Mucosa of descending colon (tissue), 3 donors: ENCODE measurements around the gene MARCHF9. TPM values are rescaled to one million over a fixed set of nuclear protein-coding genes. Genes with fewer than 3 reads are reported as not detected.
"Not testable (repeated sequence)": the region's sequence is repeated elsewhere in the genome, so short reads cannot be mapped to it uniquely, and the experiment has no call there.

Experiments
- ATAC-seq: fragments of 200-7000 bp; cut with Tn5 transposase; one replicate; pipeline ENCODE4 v1.9.1; 2020; ENCODE audit warnings: mild to moderate bottlenecking, moderate library complexity
- DNase-seq, 3 donors: peaks; one replicate each; pipeline ENCODE4 v3.0.0-alpha.2; 2020
- H3K36me3 ChIP-seq: fragments of 200-600 bp; one replicate; pipeline ENCODE4 v1.8.0; 2021; ENCODE audit warnings: low read depth, mild to moderate bottlenecking
- H3K4me1 ChIP-seq: fragments of 200-600 bp; one replicate; pipeline ENCODE4 v1.8.0; 2021; ENCODE audit warnings: low read depth, mild to moderate bottlenecking
- H3K4me3 ChIP-seq: fragments of 200-600 bp; one replicate; pipeline ENCODE4 v1.8.0; 2021; ENCODE audit warnings: mild to moderate bottlenecking
- H3K9me3 ChIP-seq: fragments of 200-600 bp; one replicate; pipeline ENCODE4 v1.8.0; 2021; ENCODE audit warnings: mild to moderate bottlenecking
- intact Hi-C, 2 donors: fragments of 100-400 bp; cut with DNase I in 1 of 2; cut with micrococcal nuclease in 1 of 2; formaldehyde crosslinking; loops; one replicate each; pipeline versions ENCODE4 v1.11.0 to v1.11.1; 2022; cut with DNase I, micrococcal nuclease
- total RNA-seq, 3 donors: library from RNA; stranded (reverse); fragmentation: NEBNext Ultra II Directional in 2 of 3; extraction: Animal tissue kit (Norgen Biotek cat#: 25700) in 2 of 3; gene quantifications; one replicate each; pipeline versions ENCODE4 v1.2.1 to v1.2.4, GENCODE V29; 2021 to 2023
- TF ChIP-seq, protein P1 (sequence below): fragments of 200-600 bp; IDR thresholded peaks from one replicate; pipeline ENCODE4 v1.8.0; 2022; ENCODE audit warnings: antibody characterized with exemption, mild to moderate bottlenecking
- donor health status: DM: no; HTN: no; CAD: no; lungs with moderate emphysema.
- donor health status: DM: no; HTN: no; CAD: no.
- donor health status: DM: no; HTN: yes; CAD: no.

MARCHF9 gene
- total RNA-seq, 3 donors from 2014 or later = 10.5 to 15.1 (median 11.7) TPM

GRCh38 chr12:57772429-57773322 lies 17.8 kb downstream of the MARCHF9 start, which contains the start of gene EEF1AKMT3:
Gene EEF1AKMT3 (plus strand): TSS chr12:57772614. CDS start chr12:57772725, 111 bp downstream.
- TF ChIP-seq, protein P1, sequence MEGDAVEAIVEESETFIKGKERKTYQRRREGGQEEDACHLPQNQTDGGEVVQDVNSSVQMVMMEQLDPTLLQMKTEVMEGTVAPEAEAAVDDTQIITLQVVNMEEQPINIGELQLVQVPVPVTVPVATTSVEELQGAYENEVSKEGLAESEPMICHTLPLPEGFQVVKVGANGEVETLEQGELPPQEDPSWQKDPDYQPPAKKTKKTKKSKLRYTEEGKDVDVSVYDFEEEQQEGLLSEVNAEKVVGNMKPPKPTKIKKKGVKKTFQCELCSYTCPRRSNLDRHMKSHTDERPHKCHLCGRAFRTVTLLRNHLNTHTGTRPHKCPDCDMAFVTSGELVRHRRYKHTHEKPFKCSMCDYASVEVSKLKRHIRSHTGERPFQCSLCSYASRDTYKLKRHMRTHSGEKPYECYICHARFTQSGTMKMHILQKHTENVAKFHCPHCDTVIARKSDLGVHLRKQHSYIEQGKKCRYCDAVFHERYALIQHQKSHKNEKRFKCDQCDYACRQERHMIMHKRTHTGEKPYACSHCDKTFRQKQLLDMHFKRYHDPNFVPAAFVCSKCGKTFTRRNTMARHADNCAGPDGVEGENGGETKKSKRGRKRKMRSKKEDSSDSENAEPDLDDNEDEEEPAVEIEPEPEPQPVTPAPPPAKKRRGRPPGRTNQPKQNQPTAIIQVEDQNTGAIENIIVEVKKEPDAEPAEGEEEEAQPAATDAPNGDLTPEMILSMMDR = no peak
- peaks cover 14% of the 10 kb centered on the region for H3K4me1 ChIP-seq
- H3K4me3 ChIP-seq = peak within 1 kb of the TSS; percentile 50
- DNase-seq = peak; percentile 78 to 84 (median 82)
- peak; percentile 80 for ATAC-seq
- no peaks in the 10 kb centered on the region for H3K36me3 ChIP-seq
- no peaks in the 10 kb centered on the region for H3K9me3 ChIP-seq
- intact Hi-C loops = no loop called here

DNA sequence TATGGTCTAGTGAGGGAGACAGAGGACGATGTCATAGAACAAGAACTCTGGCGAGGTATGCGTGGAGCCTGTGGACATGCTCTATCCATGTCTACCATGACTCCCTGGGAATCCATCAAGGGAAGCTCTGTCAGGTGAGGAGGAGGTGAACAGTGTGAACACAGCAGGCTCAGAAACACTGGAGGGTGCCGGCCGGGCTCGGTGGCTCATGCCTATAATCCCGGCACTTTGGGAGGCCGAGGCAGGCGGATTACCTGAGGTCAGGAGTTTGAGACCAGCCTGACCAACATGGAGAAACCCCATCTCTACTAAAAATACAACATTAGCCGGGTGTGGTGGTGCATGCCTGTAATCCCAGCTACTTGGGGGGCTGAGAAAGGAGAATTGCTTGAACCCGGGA lies 19.7 kb downstream of the MARCHF9 start:
- H3K4me3 ChIP-seq, DNase-seq, H3K9me3 ChIP-seq, intact Hi-C loops, H3K36me3 ChIP-seq, ATAC-seq: not testable (repeated sequence)
- H3K4me1 ChIP-seq = peaks cover 14% of the 10 kb centered on the region

- Histone ChIP-seq H3K4me1 (peaks cover 14% of the 10 kb centered on the region), H3K4me3 (no peak overlapping the region), H3K36me3 (no peaks in the 10 kb centered on the region), H3K9me3 (no peaks in the 10 kb centered on the region)
- no peak for DNase-seq
- no peak for ATAC-seq
- TF ChIP-seq, protein P1 = no peak
- intact Hi-C loops = no loop called here
These were observed 20.1 kb downstream of the MARCHF9 start for GRCh38 chr12:57775044-57775443.

GRCh38 chr12:57775563-57776246 lies 20.8 kb downstream of the MARCHF9 start:
- Histone ChIP-seq H3K4me1 (peaks cover 14% of the 10 kb centered on the region), H3K9me3 (no peaks in the 10 kb centered on the region), H3K4me3 (no peak overlapping the region), H3K36me3 (no peaks in the 10 kb centered on the region)
- no peak for ATAC-seq
- DNase-seq = no peak
- TF ChIP-seq, protein P1 = no peak
- intact Hi-C loops = no loop called here

GRCh38 chr12:57776247-57776587 lies 21.3 kb downstream of the MARCHF9 start:
- peaks cover 10% of the 10 kb centered on the region for H3K4me1 ChIP-seq
- DNase-seq (no peak), ATAC-seq (no peak)
- H3K36me3 ChIP-seq = no peaks in the 10 kb centered on the region
- H3K9me3 ChIP-seq = no peaks in the 10 kb centered on the region
- TF ChIP-seq, protein P1 = no peak
- no peak overlapping the region for H3K4me3 ChIP-seq
- intact Hi-C loops = no loop called here

DNA sequence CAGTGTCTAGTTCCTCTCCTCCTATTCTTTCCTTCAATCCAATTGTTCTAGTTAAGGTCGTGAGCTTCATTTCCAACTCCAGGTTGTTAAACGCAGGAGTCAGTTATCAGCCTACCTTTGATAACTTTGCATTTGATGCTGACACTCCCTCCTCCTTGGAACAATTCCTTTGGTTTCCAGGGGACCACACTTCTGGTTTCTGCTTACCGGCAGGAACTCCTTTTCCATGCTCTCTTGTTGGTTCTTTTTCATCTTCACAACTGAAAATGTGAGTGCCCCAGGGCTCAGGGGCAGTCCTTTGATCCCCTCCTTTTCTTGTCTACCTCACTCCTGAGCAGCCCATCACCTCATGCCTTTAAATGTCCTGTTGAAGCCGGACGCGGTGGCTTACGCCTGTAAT lies 22.5 kb downstream of the MARCHF9 start:
- H3K36me3 ChIP-seq = no peaks in the 10 kb centered on the region
- peaks cover 7% of the 10 kb centered on the region for H3K4me1 ChIP-seq
- ATAC-seq (no peak), DNase-seq (no peak)
- TF ChIP-seq, protein P1 = no peak
- intact Hi-C loops = no loop called here
- no peaks in the 10 kb centered on the region for H3K9me3 ChIP-seq
- H3K4me3 ChIP-seq = no peak overlapping the region
